AG08396 (cell line): ENCODE results near the gene ZNF280D.
"Not testable (repeated sequence)": the region's sequence is repeated elsewhere in the genome, so short reads cannot be mapped to it uniquely, and the experiment has no call there.

Experiments used
- DNase-seq: peaks from one replicate; pipeline ENCODE4 v3.0.0; 2012; ENCODE audit warnings: low spot score, mixed read lengths

The ZNF280D gene

DNA sequence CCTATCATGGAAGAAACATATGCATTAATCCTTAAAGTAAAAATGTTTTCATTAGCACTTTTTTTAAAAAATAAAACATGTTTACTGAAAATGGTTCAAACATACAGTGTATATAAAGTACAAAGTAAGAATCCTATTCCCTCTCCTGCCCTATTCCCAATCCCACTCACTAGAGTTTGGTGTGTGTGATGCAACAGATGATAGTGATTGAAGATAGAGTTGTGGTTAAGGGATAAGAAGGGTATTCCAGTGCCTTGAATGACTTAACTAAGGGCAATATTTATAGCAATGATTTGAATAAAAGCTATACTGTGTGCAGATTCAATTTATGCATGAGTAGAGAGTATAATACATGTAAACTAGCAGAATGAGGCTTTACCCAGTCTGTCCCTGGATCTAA is 18.1 kb downstream of the ZNF280D start:
- DNase-seq, result no peak

- not testable (repeated sequence) for DNase-seq
These were observed 23.8 kb downstream of the ZNF280D start for GRCh38 chr15:56709502-56709901.

GRCh38 chr15:56699743-56700142 is 33.6 kb downstream of the ZNF280D start:
- DNase-seq, result no peak

GRCh38 chr15:56698270-56698669 is 35.0 kb downstream of the ZNF280D start:
- no peak for DNase-seq

DNA sequence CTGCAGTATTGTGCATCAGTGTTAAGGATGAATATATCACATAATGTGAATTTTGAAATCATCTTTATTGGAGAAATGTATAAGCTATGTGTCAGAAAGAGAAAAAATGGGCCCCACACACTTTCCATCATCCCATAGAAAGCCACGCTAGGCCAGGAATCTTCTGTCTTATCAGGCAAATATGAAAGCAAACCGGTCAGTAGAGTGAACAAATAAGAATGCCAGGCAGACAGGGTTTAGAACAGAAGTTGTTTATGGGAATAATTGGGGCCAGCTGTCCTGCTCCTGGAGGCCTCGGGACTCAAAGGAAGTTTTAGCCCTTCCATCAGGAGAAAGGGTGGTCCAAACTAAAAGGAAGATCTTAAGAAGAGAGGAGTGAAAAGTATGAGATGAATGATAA is 39.5 kb downstream of the ZNF280D start:
- peak; percentile 8 for DNase-seq

- no peak for DNase-seq
These were observed 42.6 kb downstream of the ZNF280D start for GRCh38 chr15:56690733-56691132.

DNA sequence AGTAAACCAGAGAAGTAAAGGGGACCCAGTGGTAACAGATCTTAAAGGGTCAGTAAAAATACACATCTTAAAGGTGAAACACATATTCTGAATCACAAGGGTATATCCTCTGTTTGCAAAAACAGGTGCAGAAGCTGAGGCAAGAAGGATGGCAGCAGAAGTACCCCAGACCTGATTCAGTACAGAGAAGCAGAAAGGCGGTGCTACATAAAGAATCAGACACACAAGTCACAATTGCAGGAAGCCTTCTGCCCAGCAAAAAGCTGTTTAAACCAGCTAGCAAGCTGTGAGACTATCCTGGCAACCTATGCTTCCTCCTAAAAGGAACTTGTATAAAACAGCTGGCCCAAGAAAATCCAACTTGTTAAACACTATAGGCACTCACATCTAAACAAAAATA is 49.4 kb downstream of the ZNF280D start:
- DNase-seq, result no peak

DNA sequence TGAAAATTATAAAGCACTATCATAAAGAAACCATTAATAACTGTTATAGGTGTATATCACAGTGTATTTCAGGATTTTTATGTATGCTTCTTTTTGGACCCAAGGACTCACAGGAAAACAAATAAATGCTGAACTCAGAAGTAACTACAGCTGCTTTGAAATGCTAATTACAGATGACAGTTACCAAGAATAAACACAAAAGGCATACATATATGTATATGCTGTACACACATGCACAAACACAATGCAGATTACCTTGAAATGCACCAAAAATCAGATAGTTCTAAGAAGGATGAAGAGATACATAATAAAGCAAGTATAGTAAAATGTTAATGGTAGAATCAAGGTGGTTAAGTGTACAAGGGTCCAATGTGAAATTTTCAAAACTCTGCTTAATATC is 52.2 kb downstream of the ZNF280D start:
- DNase-seq, result no peak

GRCh38 chr15:56679225-56679624 is 54.1 kb downstream of the ZNF280D start:
- DNase-seq, result no peak

DNA sequence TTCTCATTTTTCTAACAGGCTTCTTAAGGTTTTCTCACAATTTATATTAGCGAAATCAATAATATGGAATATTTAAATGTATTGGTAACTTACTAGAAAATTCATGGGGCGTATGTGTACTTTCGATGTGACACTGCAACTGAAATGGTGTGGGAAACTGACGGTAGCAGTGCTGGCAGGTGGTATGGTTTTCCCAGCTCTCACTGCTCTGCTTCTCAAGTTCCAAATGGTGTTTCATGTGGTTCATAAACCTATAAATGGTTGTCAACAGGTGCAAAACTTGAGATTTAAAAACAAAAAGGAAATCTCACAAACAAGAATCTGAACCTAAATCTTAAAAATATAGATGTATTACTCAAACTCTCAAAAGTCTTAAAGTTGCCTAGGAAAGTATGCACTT is 54.7 kb downstream of the ZNF280D start:
- DNase-seq, result no peak

GRCh38 chr15:56677271-56677670 is 56.0 kb downstream of the ZNF280D start:
- no peak for DNase-seq

- no peak for DNase-seq
These were observed 57.4 kb downstream of the ZNF280D start for GRCh38 chr15:56675930-56676329.

- no peak for DNase-seq
These were observed 58.5 kb downstream of the ZNF280D start for GRCh38 chr15:56674857-56675256.

- DNase-seq, result no peak
These were observed 60.6 kb downstream of the ZNF280D start for GRCh38 chr15:56672721-56673120.

DNA sequence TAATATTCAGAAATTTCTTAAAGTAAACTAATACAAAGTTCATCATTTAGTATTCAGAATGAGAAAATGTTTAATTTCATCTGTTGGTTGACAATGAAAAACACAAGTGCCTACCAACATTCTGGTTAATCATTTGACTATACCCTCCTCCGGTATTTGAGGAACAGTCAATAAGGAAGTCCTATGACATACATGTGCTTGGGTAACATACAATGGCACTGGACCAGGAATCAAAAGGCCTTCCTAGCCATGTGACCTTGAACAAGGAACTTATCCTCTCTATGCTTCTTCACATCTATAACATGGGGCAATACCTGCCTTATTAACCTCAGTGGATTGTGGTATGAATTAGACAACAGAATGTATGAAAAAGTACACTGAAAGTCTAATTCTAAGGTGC is 65.8 kb downstream of the ZNF280D start:
- no peak for DNase-seq

DNA sequence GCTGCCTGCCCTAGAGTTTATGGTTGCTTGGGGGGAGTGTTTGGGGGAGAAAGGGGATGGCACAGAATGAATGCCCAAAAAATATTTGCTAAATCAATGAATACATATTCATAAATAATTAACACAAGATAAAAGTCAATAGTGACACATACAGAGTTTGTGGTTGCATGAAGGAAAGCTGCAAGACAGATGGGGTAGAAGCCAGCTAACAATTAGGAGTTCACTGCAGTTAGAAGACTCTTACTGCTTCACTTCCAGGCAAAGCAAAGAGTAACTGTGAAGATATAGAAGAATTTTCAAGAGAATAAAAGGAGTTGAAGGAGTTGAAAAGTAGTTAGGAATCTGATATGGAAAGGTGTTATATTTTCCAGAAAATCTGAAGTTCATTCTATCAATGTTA is 72.4 kb downstream of the ZNF280D start:
- DNase-seq, result no peak

- no peak for DNase-seq
These were observed 74.1 kb downstream of the ZNF280D start for GRCh38 chr15:56659197-56659596.

DNA sequence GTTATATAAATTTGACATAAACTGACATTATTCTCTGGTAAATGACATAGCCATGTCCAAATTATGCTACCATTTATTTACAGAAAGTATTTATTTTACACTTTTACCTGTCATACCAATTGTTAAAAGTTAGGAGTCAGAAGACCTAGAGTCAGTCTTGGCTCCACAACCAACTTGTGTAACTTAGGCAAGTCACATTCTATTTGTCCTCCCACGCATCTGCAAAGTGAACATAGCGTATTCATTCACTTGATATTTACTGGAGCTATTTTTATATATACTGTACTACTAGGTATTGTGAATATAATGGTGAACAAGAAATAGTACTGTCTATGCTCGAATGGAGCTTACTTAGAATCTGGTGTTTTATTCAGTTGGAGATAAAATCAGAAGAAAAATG is 78.7 kb downstream of the ZNF280D start:
- no peak for DNase-seq

GRCh38 chr15:56654216-56654615 is 79.1 kb downstream of the ZNF280D start:
- no peak for DNase-seq

- no peak for DNase-seq
These were observed 79.5 kb downstream of the ZNF280D start for GRCh38 chr15:56653787-56654186.

DNA sequence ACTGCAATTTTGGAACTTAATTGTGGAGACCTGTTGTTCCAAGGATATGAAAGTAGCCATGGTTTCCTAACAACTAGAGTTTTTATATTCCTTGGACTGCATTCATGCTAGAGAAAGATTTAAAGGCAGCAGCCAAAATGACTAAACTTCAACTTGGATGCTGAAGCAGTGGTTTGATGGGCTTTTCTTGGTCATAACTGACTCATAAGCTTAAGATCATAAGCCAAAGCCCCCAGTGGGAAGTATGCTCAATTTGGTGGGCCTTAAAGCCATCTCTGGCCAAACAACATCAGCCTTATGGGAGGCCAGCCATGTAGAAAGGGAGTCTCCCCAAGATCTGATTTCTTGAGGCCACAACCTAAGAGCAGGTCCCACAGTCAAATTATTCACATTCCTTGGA is 80.2 kb downstream of the ZNF280D start:
- DNase-seq, result no peak

GRCh38 chr15:56648311-56648710 is 85.0 kb downstream of the ZNF280D start:
- no peak for DNase-seq

DNA sequence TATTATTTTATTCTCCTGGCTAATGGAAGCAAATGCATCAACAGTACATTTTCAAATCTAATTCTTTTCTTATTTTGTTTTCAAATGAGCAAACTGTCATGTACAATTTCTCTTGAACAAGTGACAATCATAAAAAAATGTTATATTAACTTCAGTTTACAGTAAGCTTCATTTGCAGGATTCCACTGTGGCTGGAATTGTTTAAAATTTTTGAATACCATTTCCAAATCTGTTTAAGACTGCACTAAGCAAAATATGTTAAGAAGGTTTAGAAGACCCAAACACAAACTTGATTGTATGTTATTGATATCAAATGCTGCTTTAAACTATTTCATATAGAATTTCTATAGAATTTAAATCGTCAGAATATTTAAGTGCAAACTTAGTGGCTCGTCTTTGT is 92.8 kb downstream of the ZNF280D start:
- no peak for DNase-seq

DNA sequence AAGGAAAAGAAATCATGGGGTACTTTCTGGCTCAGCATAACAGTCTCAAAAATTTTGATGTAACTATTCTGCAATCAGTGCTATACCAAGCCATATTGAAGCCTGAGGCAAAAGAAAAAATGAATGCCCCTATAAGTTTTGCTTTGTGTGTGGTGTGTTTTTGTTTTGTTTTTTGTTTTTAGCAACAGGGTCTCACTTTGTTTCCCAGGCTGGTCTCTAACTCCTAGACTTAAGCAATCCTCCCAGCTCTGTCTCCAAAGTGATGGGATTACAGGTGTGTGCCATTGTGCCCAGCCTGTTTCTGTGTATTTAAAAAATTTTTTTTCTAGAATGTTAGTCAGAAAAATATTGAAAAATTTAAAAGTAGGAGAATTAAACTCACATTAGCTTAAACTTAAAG is 93.2 kb downstream of the ZNF280D start:
- no peak for DNase-seq

DNA sequence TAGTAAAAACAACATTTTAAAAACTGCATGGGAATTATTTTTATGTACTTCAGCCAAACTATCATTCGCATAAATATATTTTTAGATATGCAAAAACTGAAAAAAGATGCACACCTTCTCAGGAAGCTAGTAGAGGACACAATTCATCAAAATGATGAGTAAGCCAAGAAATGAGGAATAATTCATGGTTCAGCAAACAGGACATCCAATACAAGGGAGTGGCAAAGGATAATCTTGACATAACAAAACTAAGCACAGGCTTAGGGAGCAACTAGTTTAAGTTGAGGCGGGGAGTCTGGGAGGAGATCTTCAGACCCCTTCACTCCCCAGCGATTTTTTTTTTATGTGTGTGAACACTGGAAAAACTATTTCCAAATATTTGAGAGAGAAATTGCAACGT is 93.7 kb downstream of the ZNF280D start:
- DNase-seq, result no peak
